ENCODE results near the gene LGI2.

DNA sequence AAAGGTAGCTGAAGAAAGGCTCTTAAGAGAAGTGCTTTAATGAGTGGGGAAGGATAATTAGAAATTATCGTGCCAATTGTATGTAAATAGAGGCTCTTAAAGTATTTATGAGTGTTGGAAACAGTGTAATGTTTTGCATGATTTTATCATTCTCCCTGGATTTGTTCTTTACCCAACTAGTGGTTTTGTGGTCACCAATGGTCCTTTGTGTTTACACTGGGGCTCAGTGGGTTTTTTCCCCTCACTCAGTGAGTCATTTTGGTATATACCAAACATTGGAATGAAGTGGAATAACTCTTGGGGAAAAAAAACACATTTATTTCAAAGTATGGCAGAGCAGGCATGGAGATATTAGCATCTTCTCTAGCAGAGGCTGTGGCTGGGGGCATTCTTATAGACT lies 20.8 kb upstream of the LGI2 start:
- TF ChIP-seq POLR2A (IDR thresholded peaks at IDR 0.05; ENCODE audit: low read depth, low read length) = no peak
- TF ChIP-seq POLR2AphosphoS5 (IDR thresholded peaks at IDR 0.05; ENCODE audit: low read depth, low read length) = no peak
